Right lobe of liver (tissue), 4 donors: Measurements from ENCODE around the gene CTSL.

Experiments used
- CTCF ChIP-seq, 4 donors: fragments of 200-600 bp in 3 of 4; fragments of 450-650 bp in 1 of 4; IDR thresholded peaks; one replicate each; pipeline versions ENCODE4 v1.5.1 to v1.8.0; 2016 to 2022; ENCODE audit warnings: antibody characterized with exemption in 4 of 4, mild to moderate bottlenecking in 2 of 4
- POLR2A ChIP-seq: fragments of 450-650 bp; IDR thresholded peaks from one replicate; pipeline ENCODE4 v1.6.1; 2017; ENCODE audit warnings: antibody characterized with exemption, mild to moderate bottlenecking
- donor health status: DM: no; HTN: no; CAD: no.
- donor health status: DM: no; HTN: no; CAD: no.
- donor health status: DM: no; HTN: yes; CAD: no.

- TF ChIP-seq POLR2A (no peak), CTCF (IDR thresholded peaks at IDR 0.05) (no peak)
Observed at GRCh38 chr9:87708546-87708945, 17.4 kb upstream of the CTSL start.
